GM21360 (cell line): ENCODE measurements around the gene COL11A1.
"Not testable (repeated sequence)": the region's sequence is repeated elsewhere in the genome, so short reads cannot be mapped to it uniquely, and the experiment has no call there.

Experiments
- ATAC-seq: cut with Tn5 transposase; IDR thresholded peaks from one replicate; pipeline ENCODE4 v1.9.1; 2021; ENCODE audit warnings: mild to moderate bottlenecking, moderate library complexity; ENCODE audit not compliant: unreplicated experiment

The COL11A1 gene

GRCh38 chr1:103087256-103087655, 21.1 kb downstream of the COL11A1 start:
- no peak for ATAC-seq

- ATAC-seq = no peak
Measured at GRCh38 chr1:103084181-103084580, 24.1 kb downstream of the COL11A1 start.

DNA sequence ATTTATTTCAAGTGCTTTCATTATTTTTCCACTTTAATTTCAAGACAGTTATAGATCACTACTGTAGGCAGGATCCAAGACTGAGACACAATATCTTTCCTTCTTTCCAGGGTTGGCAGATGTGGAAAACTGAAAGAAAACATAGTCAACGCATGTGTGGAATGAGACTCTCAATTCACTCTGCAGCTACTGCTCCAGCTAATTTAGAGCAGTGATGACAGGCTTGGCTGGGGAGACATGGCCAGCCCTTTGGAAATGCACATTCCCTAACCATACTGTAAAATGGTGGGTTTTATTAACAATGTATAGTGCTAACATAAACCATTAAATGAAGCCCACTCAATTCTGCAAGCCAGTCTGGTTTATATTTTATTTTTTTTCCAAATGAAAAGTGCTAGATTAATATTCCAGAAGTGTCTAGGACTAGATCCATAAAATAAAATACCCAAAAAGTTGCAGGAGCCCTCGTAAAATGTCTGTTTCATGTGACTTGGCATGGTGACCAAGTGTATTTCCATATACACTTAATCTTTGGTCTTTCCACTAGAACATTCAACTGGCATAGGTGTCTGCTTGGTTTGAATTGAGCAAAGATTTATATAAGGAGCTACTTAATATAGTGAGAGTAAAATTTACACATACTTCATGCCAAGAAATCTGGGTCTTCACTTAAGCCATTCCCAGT, 32.9 kb downstream of the COL11A1 start:
- ATAC-seq = no peak

DNA sequence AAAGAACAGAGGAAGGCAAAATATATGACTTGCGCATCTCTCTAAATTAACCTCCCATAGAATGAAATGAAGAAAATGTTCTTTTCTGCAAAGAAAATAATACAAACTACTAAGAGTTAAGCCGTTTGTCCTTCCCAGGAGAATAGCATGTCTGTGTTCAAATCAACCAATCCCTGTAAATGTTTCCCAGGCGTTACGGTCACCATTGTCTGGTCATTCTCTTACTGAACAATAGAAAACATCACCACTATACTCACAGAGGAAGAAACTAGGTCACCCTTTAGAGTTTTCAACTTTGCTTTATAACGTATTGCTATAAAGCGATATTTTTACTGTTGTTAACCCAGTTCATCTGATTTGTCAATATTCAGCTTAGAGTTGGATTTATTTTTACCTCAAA, 34.1 kb downstream of the COL11A1 start:
- ATAC-seq = no peak

DNA sequence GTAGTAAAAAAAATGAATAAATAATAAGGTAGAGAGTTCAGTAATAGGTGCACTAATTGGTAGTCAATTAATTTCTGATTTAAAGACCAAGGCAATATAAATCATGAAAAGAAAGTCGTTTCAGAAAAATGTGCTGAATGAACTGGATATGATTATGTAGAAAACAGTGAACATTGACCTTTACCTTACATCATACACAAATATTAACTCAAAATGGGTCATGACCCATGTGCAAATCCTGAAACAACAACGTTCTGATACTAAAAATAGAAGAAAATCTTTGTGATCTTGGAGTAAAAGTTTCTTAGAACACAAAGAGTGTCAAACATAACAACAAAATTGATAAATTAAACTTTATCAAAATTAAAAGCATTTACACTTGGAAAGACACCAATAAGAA, 39.1 kb downstream of the COL11A1 start:
- no peak for ATAC-seq

GRCh38 chr1:103063921-103064320, 44.4 kb downstream of the COL11A1 start:
- no peak for ATAC-seq

- ATAC-seq = no peak
Measured at GRCh38 chr1:103058391-103058790, 49.9 kb downstream of the COL11A1 start.

- no peak for ATAC-seq
Measured at GRCh38 chr1:103056423-103056822, 51.9 kb downstream of the COL11A1 start.

DNA sequence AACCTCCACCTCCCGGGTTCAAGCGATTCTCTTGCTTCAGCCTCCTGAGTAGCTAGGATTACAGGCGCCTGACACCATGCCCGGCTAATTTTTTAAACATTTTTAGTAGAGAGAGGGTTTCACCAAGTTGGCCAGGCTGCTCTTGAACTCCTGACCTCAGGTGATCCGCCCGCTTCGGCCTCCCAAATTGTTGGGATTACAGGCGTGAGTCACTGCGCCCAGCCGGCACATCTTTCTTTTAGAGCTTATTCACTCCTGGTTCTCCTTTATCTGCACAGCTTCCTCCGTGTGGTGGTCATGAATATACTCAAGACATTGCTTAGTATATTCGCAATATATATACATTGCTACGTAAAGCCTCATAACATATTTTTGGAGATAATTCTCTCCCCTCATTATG, 80.2 kb downstream of the COL11A1 start:
- ATAC-seq = not testable (repeated sequence)

DNA sequence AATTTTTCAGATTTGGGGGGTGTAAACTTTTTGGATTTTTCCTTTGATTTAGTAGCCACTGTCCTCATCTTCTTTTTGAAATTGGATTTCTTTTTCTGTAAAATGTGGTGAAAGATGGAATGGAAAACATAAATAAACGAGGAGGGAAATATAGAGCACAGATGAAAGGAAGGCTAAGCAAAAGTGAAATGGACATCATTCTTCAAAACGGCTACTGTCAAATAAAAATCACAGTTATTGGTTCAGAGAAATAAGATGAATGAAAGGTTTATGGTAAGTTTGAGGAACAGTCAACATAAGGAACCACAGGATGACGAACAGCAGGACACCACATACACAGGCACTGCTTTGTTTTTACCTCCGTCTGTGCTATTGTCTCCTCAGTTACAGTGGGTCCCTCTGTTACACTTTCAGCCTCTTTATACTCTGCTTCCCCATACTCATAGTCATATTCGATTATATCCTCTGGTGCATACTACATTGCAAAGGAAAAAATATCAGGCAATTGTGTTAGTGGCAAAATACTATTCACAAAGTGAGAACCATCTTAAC, 82.4 kb downstream of the COL11A1 start:
- no peak for ATAC-seq

- no peak for ATAC-seq
Measured at GRCh38 chr1:103024051-103024450, 84.3 kb downstream of the COL11A1 start.

DNA sequence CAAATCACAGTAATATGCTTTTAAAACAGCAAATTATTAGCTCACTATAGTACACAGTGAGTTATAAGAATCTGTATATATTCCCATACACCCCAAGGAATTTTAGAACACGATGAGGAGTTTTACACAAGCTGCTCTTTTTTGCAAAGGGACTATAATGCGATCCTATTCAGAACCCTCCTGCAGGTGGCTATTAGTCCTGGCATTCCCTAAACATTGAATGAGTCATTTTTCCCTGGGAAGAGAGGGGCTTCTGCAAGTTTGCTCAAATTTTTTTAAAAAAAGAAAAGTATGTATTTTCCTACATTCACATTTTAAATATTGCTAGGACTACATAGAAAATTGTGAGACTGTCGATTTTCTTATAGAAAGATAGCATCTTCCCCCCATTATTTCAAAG, 106.3 kb downstream of the COL11A1 start:
- ATAC-seq = no peak

GRCh38 chr1:102978874-102979273, 129.4 kb downstream of the COL11A1 start:
- no peak for ATAC-seq

DNA sequence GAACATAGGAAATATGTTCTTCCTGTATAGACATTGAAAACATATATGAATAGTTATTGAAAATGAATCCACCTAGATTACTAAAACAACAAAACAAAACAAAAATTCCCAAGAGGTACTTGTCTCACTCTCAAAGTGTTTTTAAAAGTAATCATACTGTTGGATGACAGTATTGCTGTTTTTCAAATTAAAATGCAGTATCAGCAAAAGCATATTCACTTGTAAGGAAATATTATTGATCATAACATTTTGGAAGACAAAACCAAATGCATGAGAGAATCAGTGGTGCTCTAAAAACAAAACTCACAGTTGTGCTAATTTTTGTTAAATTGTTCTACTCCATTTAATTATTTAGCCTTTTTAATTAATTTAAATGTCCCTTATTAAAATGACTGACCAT, 131.0 kb downstream of the COL11A1 start:
- ATAC-seq = no peak

DNA sequence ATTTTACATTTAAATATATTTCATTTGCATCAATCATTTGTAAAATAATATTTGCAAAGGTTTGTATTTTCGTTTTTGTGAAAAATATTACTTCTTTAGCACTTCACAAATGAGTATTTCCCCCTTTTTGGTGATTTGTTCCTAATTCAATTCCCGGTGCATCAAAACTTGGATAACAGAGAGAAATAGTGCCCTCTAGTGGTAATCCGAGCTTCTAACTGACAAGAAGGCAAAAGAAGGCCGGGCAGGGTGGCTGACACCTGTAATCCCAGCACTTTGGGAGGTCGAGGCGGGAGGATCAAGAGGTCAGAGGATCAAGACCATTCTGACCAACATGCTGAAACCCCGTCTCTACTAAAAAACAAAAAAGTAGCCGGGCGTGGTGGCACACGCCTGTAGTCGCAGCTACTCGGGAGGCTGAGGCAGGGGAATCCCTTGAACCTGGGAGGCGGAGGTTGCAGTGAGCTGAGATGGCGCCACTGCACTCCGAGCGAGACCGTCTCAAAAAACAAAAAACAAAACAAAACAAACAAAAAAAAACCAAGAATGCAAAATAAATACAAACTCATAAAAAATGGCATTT, 137.7 kb downstream of the COL11A1 start:
- ATAC-seq = no peak

- no peak for ATAC-seq
Measured at GRCh38 chr1:102967786-102968185, 140.5 kb downstream of the COL11A1 start.

DNA sequence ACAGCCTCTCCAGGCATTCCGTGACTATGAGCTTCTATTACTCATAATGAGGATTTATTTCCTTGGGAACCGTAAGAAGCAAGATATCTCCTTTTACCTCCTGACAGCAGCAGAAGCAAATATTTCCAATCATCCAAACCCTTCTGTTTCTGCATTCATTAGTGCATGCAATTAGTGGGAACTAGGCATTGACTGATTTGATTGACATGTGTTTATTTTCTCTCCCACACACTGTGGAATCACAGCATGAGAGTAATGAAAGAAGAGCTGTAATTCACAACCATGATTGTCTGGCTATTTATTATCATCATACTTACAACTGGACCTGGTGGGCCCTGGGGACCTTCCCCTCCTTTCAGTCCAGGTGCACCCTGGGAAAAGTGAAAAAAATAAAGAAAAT, 146.8 kb downstream of the COL11A1 start:
- ATAC-seq = no peak

DNA sequence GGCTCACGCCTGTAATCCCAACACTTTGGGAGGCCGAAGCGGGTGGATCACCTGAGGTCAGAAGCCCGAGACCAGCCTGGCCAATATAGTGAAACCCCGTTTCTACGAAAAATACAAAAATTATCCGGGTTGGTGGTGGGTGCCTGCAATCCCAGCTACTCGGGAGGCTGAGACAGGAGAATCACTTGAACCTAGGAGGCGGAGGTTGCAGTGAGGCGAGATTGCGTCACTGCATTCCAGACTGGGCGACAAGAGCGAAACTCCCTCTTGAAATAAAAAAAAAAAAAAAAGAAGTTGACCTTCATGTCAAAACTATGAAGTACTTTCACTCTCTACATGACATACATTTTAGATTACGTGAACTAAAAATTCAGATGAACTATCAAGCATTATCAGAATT, 153.7 kb downstream of the COL11A1 start:
- no peak for ATAC-seq

GRCh38 chr1:102952400-102952799, 155.9 kb downstream of the COL11A1 start:
- no peak for ATAC-seq

- no peak for ATAC-seq
Measured at GRCh38 chr1:102942324-102942723, 166.0 kb downstream of the COL11A1 start.

DNA sequence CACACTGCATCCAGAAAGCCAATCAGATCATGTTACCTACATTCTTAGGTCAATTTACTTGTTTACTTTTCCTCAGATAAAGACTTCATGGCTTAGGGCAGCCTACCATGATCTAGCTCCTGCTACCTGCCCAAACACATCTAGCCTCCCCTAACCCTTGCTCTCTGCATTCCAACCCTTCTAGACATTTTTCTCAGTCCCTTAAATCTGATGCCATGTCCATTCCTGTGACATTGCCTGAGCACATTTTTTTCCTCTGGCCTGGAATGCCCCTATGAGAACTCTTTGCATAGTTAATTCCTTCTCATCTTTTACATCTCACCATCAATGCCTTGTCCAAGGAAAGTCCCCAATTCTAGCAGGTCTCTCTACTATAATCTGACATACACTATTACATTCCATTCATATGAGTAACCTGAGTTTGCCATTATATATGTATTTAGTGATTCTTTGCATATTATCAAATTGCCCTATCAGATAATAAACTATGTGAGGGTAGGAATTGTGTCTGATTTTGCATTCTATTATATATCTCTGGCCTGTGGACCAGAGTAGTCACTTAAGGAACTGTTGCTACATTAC, 166.9 kb downstream of the COL11A1 start:
- no peak for ATAC-seq

DNA sequence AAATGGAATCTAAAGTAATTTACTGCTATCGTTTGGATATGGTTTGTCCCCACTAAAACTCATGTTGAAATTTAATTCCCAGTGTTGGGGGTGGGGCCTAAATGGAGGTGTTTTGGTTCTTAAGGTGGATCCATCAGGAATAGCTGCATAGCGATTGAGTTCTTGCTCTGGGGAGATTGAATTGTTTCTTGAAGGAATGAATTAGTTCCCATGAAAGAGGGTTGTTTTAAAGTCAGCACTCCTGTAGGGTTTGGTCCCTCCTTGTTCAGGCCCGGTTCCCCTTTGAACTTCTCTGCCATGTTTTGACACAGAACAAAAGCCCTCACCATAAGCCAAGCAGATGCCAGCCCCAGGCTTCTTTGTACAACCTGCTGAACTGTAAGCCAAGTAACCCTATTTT, 170.9 kb downstream of the COL11A1 start:
- ATAC-seq = no peak
